GM12801 (cell line): ENCODE measurements around the gene MTA1.

Experiments
- TF ChIP-seq, protein P1 (sequence below): IDR thresholded peaks from one replicate; pipeline ENCODE4 v1.5.1; 2011; ENCODE audit warnings: control low read depth; ENCODE audit not compliant: insufficient read length; ENCODE audit errors: extremely low read depth

MTA1 gene

DNA sequence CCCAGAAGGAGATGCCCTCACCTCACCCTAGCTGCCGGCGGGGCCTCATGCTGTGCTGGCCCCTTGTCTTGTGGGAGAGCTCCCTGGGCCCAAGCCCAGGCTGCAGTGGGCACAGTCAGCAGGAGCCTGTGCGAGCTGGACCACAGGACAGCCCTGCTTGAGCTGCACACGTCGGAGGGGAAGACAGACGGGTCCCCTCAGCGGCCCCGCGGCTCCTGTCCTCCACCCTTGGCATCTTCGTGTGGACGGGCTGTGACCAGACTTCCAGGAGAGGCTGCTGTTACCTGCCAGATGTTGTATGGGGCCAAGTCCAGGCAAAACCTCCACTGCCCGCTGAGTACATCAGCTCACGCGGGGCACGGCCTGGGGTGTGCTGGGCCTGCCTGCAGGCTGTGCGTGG lies 30.7 kb upstream of the MTA1 start:
- TF ChIP-seq, protein P1, sequence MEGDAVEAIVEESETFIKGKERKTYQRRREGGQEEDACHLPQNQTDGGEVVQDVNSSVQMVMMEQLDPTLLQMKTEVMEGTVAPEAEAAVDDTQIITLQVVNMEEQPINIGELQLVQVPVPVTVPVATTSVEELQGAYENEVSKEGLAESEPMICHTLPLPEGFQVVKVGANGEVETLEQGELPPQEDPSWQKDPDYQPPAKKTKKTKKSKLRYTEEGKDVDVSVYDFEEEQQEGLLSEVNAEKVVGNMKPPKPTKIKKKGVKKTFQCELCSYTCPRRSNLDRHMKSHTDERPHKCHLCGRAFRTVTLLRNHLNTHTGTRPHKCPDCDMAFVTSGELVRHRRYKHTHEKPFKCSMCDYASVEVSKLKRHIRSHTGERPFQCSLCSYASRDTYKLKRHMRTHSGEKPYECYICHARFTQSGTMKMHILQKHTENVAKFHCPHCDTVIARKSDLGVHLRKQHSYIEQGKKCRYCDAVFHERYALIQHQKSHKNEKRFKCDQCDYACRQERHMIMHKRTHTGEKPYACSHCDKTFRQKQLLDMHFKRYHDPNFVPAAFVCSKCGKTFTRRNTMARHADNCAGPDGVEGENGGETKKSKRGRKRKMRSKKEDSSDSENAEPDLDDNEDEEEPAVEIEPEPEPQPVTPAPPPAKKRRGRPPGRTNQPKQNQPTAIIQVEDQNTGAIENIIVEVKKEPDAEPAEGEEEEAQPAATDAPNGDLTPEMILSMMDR: no peak

DNA sequence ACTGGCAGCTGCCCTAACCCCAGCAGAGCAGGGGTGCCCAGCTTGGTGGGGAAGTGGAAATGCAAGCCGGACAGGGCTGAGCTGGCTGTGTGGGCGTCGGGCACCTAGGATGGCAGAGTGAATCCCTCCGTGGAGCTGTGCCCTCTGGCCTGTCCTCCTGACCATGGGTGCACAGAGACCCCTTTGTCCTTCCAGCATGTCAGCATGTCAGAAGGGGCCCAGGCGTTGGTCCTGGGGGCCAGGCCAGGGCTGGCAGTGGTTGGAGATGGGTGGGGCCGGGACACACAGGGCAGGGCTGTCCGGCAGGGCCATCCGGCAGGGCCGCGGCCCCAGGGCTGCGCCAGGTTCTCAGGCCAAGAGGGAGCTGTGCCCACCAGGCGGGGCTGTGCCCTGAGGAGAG lies 30.1 kb upstream of the MTA1 start:
- TF ChIP-seq, protein P1: no peak

DNA sequence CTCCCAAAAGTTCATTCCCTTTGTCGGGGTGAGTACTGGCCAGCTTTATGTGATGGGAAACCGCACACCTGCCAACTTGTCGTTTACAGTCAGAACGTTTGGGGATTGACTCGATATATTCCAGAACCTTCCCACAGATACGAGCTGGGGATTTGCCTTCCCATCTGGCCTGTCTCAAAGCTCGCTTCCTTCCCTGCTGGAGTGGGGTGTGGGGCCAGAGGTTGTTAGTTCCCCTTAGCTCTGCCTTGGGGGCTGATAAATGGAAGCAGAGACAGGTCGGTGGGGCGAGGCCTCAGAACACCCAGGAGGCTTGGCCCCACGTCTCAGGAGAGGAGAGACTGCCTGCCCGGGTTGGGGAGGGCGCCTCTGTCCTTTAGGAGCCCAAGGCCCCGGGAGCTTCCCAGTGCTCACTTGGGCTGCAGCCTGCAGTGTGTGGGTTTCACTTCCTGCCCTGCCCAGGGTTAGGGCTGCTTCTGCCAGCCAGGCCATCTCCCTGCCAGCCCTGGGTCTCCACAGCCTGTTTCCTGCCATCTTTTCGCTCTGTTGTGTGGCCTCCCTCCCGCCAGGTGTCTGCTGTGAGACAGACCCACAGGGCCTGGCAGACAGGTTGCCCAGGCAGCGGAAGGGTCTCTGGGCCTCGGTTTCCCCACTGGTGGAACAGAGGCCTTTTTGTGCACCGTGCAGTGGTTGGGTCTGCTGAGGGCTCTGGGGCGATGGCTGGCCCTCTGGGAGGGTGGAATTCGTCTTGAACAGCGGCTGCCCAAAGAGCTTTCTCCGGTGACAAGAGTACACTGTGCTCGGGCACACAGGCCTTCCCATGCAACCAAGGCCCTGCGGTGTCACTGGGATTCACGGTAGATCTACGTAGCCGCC lies 29.4 kb upstream of the MTA1 start:
- TF ChIP-seq, protein P1: no peak

DNA sequence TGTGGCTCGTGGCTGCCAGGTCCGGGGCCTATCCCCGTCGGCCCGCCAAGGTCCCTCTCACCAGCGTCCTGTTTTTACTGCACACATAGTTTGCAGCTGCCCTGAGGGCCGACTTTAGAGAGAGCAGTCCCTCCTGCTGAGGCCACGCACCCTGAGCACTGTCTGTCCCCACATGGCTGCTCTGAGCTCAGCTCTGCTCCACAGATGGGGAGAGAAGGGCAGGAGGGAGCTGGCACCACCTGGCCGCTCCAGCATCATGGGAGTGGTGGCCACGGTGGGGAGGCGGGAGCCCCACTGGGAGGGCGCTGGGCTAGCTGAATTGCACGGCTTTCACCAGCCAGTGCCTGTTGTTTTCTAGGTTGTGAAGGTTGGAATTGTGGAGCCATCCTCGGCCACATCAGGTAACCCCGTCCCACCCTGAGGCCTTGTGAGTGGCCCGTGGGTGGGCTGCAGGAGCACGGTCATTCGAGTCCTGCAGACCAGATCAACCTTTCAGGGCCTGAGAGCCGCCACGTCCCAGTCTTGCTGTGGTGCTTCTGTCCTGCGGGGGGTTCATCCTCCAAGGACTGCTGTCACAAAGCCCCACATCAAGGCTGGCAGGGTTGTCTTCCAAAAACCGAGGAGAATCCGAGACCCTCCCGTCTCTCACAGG lies 28.7 kb upstream of the MTA1 start:
- TF ChIP-seq, protein P1: no peak

DNA sequence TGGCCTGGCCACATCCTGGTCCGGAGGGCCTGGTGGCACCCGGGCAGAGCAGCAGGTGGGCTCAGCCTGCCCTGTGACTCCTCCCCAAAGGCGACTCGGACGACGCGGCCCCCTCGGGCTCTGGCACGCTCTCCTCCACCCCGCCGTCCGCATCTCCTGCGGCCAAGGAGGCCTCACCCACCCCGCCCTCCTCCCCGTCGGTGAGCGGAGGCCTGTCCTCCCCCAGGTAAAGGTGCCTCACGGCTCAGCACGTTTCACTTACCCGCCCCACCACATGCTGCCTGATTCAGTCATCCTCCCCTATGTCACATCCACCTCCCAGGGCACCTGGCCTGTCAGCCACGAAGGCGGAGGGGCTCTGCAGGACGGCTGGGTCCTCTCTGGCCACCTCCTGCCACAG lies 28.1 kb upstream of the MTA1 start:
- TF ChIP-seq, protein P1: no peak

DNA sequence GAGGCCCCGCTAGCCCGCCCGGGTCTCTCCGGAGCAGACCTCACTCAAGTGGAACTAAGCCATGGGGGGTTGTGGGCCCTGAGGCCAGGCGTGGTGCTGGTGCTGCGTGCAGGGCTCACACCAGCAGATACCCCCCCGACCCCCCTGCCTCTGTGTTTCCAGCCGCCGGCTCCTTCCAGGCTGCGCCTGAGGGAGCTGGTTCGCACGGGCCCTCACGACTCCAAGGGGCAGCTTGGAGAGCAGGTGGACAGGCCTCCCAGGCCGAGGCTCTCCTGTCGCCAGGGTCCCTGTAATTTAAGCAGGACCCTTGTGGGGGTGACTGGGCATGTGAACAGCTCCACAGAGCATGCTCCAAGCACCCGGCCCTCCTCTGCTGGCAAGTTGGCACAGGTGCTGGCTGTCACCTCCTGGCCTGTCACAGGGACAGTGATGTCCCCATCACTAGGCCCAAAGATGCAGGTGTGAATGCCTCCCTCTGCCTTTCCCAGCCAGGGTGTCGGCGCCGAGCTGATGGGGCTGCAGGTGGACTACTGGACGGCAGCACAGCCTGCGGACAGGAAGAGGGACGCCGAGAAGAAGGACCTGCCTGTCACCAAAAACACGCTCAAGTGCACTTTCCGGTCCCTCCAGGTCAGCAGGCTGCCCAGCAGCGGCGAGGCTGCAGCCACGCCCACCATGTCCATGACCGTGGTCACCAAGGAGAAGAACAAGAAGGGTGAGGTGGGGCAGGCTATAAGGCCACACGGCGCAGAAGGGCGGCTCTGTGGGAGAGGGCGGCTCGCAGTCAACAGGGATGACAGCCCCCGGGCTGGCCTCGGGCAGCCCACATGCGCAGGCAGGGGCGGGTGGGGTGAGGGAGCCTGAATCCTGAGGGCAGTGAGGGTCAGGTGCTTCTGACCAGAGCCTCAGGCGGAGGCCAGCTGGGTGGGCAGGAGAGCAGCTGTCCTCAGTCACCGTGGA lies 27.2 kb upstream of the MTA1 start:
- TF ChIP-seq, protein P1: no peak

DNA sequence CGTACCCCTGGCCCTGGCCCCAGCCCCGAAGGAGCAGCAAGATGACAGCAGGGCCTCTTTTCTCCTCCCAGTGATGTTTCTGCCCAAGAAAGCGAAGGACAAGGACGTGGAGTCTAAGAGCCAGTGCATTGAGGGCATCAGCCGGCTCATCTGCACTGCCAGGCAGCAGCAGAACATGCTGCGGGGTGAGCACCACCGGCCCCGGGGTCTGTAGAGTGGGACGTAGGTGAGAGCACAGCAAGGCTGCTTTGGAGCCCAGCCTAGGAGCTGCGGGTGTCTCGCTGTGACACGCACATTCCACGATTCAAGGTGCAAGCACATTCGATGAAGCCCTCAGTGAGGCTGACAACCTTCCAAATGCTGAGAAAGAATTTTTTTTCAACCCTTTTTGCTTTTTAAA lies 26.5 kb upstream of the MTA1 start:
- TF ChIP-seq, protein P1: no peak
